ENCODE results near the gene FAM3A.
A peak's percentile ranks its signal among the peaks of the same experiment; 100 is the strongest.

FAM3A gene

GRCh38 chrX:154459832-154460231 is 56.2 kb downstream of the FAM3A start:
- peaks cover 6 to 7% of the 10 kb centered on the region in 2 experiments for H3K4me1 ChIP-seq (ENCODE audit: control insufficient read depth in 1 of 2, insufficient read depth in 1 of 2, low read depth in 1 of 2, low read length in 1 of 2)

GRCh38 chrX:154458954-154459778 is 56.9 kb downstream of the FAM3A start:
- no peaks in the 10 kb centered on the region for H3K36me3 ChIP-seq
- H3K4me3 ChIP-seq (ENCODE audit: low read depth in 1 of 2, low read length in 1 of 2) = no peak overlapping the region
- peaks cover 6 to 7% of the 10 kb centered on the region in 2 experiments for H3K4me1 ChIP-seq (ENCODE audit: control insufficient read depth in 1 of 2, insufficient read depth in 1 of 2, low read depth in 1 of 2, low read length in 1 of 2)
- no peak for TF ChIP-seq CTCF (IDR thresholded peaks at IDR 0.05)
- H3K27me3 ChIP-seq = peaks cover 27% of the 10 kb centered on the region
- no peak overlapping the region for H3K27ac ChIP-seq
- H3K9me3 ChIP-seq = no peaks in the 10 kb centered on the region

More at GRCh38 chrX:154459832-154460231, 56.2 kb downstream of the FAM3A start:
- Histone ChIP-seq H3K4me3 (ENCODE audit: low read depth in 1 of 2, low read length in 1 of 2) (no peak overlapping the region), H3K27ac (no peak overlapping the region), H3K9me3 (no peaks in the 10 kb centered on the region), H3K36me3 (no peaks in the 10 kb centered on the region), H3K27me3 (peaks cover 27% of the 10 kb centered on the region)
- TF ChIP-seq CTCF (IDR thresholded peaks at IDR 0.05) = no peak

GRCh38 chrX:154458116-154458953 is 57.7 kb downstream of the FAM3A start, which contains the start of gene PLXNA3:
TSS of gene PLXNA3 (plus strand) at chrX:154458281. CDS start at chrX:154460184, 1,903 bp downstream.
- H3K4me3 ChIP-seq (ENCODE audit: low read depth in 1 of 2, low read length in 1 of 2) = peak within 1 kb of the TSS; percentile 35 to 46
- peaks cover 27% of the 10 kb centered on the region for H3K27me3 ChIP-seq
- no peaks in the 10 kb centered on the region for H3K36me3 ChIP-seq
- H3K27ac ChIP-seq = no peak within 1 kb of the TSS
- TF ChIP-seq CTCF (IDR thresholded peaks at IDR 0.05) = no peak
- H3K4me1 ChIP-seq (ENCODE audit: control insufficient read depth in 1 of 2, insufficient read depth in 1 of 2, low read depth in 1 of 2, low read length in 1 of 2) = peaks cover 6 to 7% of the 10 kb centered on the region in 2 experiments
- H3K9me3 ChIP-seq = no peaks in the 10 kb centered on the region

GRCh38 chrX:154457491-154458115 is 58.4 kb downstream of the FAM3A start:
- Histone ChIP-seq H3K27me3 (peaks cover 27% of the 10 kb centered on the region), H3K4me3 (ENCODE audit: low read depth in 1 of 2, low read length in 1 of 2) (peak overlapping the region; percentile 35 to 46), H3K36me3 (no peaks in the 10 kb centered on the region), H3K27ac (no peak overlapping the region), H3K4me1 (ENCODE audit: control insufficient read depth in 1 of 2, insufficient read depth in 1 of 2, low read depth in 1 of 2, low read length in 1 of 2) (peaks cover 6 to 7% of the 10 kb centered on the region in 2 experiments), H3K9me3 (no peaks in the 10 kb centered on the region)
- TF ChIP-seq CTCF (IDR thresholded peaks at IDR 0.05) = no peak
